ENCODE data around the gene MGRN1. TPM values are rescaled to one million over a fixed set of nuclear protein-coding genes. Genes with fewer than 3 reads are reported as not detected.

The MGRN1 gene
- total RNA-seq, 1 donor from 2014 or later = 201 TPM

DNA sequence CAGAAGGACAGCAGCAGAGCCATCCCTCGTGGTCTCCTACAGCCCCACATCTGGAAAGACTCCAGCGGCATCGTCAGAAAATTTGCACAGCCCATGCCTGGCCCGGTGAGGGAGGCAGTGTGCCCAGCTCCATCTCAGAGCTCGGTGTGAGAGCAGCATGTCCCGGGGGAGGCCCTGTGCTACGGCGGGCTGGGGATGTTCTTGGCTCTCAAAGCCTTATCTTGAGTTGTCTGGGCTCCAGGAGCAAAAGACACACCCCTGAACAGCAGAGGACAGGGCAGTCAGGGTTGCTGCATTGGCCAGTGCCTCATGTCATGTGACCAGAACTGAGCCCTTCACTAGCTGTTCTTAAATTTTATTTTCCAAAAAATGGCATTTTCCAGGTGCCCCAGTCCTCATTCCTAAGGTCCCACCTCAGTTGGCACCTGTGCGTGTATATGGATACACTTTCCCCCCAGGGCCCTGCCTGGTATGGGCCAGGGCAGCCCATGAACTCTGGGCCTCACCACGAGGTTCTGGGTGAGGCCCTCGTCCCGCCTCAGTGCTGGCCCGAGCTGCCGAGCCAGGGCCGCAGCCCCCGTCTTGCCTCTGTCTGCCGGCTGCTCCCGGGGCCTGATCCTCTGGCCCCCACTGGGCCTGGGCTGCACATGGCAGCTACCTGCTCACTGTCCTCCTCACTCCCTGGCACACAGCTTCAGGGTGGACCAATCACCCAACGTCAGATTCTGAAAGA, 71.7 kb downstream of the MGRN1 start:
- DNase-seq (ENCODE audit: low spot score in 2 of 2) = peak in 1 of 2 donors; percentile 73
- TF ChIP-seq, protein P1, sequence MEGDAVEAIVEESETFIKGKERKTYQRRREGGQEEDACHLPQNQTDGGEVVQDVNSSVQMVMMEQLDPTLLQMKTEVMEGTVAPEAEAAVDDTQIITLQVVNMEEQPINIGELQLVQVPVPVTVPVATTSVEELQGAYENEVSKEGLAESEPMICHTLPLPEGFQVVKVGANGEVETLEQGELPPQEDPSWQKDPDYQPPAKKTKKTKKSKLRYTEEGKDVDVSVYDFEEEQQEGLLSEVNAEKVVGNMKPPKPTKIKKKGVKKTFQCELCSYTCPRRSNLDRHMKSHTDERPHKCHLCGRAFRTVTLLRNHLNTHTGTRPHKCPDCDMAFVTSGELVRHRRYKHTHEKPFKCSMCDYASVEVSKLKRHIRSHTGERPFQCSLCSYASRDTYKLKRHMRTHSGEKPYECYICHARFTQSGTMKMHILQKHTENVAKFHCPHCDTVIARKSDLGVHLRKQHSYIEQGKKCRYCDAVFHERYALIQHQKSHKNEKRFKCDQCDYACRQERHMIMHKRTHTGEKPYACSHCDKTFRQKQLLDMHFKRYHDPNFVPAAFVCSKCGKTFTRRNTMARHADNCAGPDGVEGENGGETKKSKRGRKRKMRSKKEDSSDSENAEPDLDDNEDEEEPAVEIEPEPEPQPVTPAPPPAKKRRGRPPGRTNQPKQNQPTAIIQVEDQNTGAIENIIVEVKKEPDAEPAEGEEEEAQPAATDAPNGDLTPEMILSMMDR (IDR thresholded peaks at IDR 0.05) = no peak
- Histone ChIP-seq H3K27me3 (no peaks in the 10 kb centered on the region), H3K4me3 (no peak overlapping the region), H3K27ac (peak overlapping the region; percentile 33 to 83), H3K9me3 (no peaks in the 10 kb centered on the region), H3K4me1 (peaks cover 15 to 32% of the 10 kb centered on the region in 2 donors), H3K36me3 (peaks cover 50 to 58% of the 10 kb centered on the region in 2 donors)
- intact Hi-C loops (cut with DNase I) = no loop called here

GRCh38 chr16:4696905-4697847, 72.5 kb downstream of the MGRN1 start:
- H3K27me3 ChIP-seq = no peaks in the 10 kb centered on the region
- no peaks in the 10 kb centered on the region for H3K9me3 ChIP-seq
- intact Hi-C loops (cut with DNase I) = no loop called here
- peak overlapping the region; percentile 14 to 33 for H3K27ac ChIP-seq
- H3K4me3 ChIP-seq = no peak overlapping the region
- DNase-seq (ENCODE audit: low spot score in 2 of 2) = peak in 1 of 2 donors; percentile 63
- H3K4me1 ChIP-seq = peaks cover 15 to 32% of the 10 kb centered on the region in 2 donors
- H3K36me3 ChIP-seq = peaks cover 58 to 67% of the 10 kb centered on the region in 2 donors
- TF ChIP-seq, protein P1 (IDR thresholded peaks at IDR 0.05) = no peak

DNA sequence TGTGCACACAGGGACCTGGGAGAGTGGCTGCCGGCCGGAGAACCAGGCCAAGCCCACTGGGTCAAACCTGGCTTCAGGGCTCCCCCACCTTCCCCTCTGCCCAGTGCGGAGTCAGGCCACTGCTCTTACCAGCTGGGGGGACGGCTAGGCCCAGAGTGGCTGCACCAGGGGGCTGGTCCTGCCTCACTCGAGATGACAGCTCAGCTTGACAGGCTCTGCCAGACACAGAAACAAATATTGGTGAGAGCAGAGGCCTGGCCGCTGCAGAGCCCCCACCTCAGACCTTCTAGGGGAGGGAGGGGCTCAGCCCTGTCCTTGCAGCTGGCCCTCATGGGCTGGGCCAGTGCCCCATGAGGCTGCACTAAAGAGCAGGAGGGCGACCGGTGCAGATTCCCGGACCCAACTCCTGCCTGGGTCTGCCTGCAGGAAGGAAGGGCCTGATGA, 73.2 kb downstream of the MGRN1 start:
- Histone ChIP-seq H3K9me3 (no peaks in the 10 kb centered on the region), H3K27ac (no peak overlapping the region), H3K4me1 (peaks cover 12 to 26% of the 10 kb centered on the region in 2 donors), H3K4me3 (no peak overlapping the region), H3K27me3 (no peaks in the 10 kb centered on the region), H3K36me3 (peaks cover 59 to 69% of the 10 kb centered on the region in 2 donors)
- intact Hi-C loops (cut with DNase I) = no loop called here
- TF ChIP-seq, protein P1 (IDR thresholded peaks at IDR 0.05) = no peak
- DNase-seq (ENCODE audit: low spot score in 2 of 2) = no peak

GRCh38 chr16:4698321-4699045, 73.9 kb downstream of the MGRN1 start:
- Histone ChIP-seq H3K27ac (no peak overlapping the region), H3K9me3 (no peaks in the 10 kb centered on the region), H3K4me3 (no peak overlapping the region), H3K27me3 (no peaks in the 10 kb centered on the region), H3K36me3 (peaks cover 59 to 69% of the 10 kb centered on the region in 2 donors), H3K4me1 (peaks cover 10 to 23% of the 10 kb centered on the region in 2 donors)
- intact Hi-C loops (cut with DNase I) = no loop called here
- no peak for DNase-seq (ENCODE audit: low spot score in 2 of 2)
- TF ChIP-seq, protein P1 (IDR thresholded peaks at IDR 0.05) = no peak

GRCh38 chr16:4699046-4699556, 74.5 kb downstream of the MGRN1 start:
- Histone ChIP-seq H3K4me3 (no peak overlapping the region), H3K4me1 (peaks cover 10 to 23% of the 10 kb centered on the region in 2 donors), H3K36me3 (peaks cover 63 to 73% of the 10 kb centered on the region in 2 donors), H3K27ac (no peak overlapping the region), H3K27me3 (no peaks in the 10 kb centered on the region), H3K9me3 (no peaks in the 10 kb centered on the region)
- no peak for DNase-seq (ENCODE audit: low spot score in 2 of 2)
- intact Hi-C loops (cut with DNase I) = no loop called here
- TF ChIP-seq, protein P1 (IDR thresholded peaks at IDR 0.05) = no peak

Measured in ascending aorta (tissue), 2 donors.